Ishikawa (cell line): ENCODE measurements around the gene GRIA2.

ENCODE experiments used
- CEBPB ChIP-seq: IDR thresholded peaks from 2 replicates; pipeline ENCODE4 v1.6.1; 2012
- CREB1 ChIP-seq: IDR thresholded peaks from 2 replicates; pipeline ENCODE4 v1.6.1; 2012; ENCODE audit warnings: low read depth
- EP300 ChIP-seq: IDR thresholded peaks from 2 replicates; pipeline ENCODE4 v1.6.1; 2012; ENCODE audit warnings: borderline replicate concordance
- MAX ChIP-seq: IDR thresholded peaks from 2 replicates; pipeline ENCODE4 v1.6.1; 2012
- NFIC ChIP-seq: IDR thresholded peaks from 2 replicates; pipeline ENCODE4 v1.6.1; 2012
- RAD21 ChIP-seq: IDR thresholded peaks from 2 replicates; pipeline ENCODE4 v1.6.1; 2012; ENCODE audit warnings: low read depth
- REST ChIP-seq: IDR thresholded peaks from 2 replicates; pipeline ENCODE4 v1.6.1; 2012; ENCODE audit warnings: low read depth, mild to moderate bottlenecking
- TAF1 ChIP-seq: IDR thresholded peaks from 2 replicates; pipeline ENCODE4 v1.6.1; 2012; ENCODE audit warnings: low read depth, mild to moderate bottlenecking
- TEAD4 ChIP-seq: IDR thresholded peaks from 2 replicates; pipeline ENCODE4 v1.6.1; 2012
- USF1 ChIP-seq: IDR thresholded peaks from 2 replicates; pipeline ENCODE4 v1.6.1; 2012
- YY1 ChIP-seq: IDR thresholded peaks from 2 replicates; pipeline ENCODE4 v1.6.1; 2012; ENCODE audit warnings: low read depth

- no peak for TF ChIP-seq REST
- no peak for TF ChIP-seq EP300
- no peak for TF ChIP-seq MAX
- TF ChIP-seq USF1 = no peak
- no peak for TF ChIP-seq CREB1
- TF ChIP-seq TAF1 = no peak
- TF ChIP-seq RAD21 = no peak
- TF ChIP-seq YY1 = no peak
- no peak for TF ChIP-seq CEBPB
- TF ChIP-seq NFIC = no peak
- TF ChIP-seq TEAD4 = no peak
These were observed 61.5 kb downstream of the GRIA2 start for GRCh38 chr4:157282019-157282418.
